ENCODE results near the gene TNF.
A peak's percentile ranks its signal among the peaks of the same experiment; 100 is the strongest.
"Not testable (repeated sequence)": the region's sequence is repeated elsewhere in the genome, so short reads cannot be mapped to it uniquely, and the experiment has no call there.

TNF gene

GRCh38 chr6:31586599-31587281, 11.4 kb downstream of the TNF start:
- DNase-seq: peak in 14 of 56 donors; percentile 3 to 45 (median 26)

- no peak for DNase-seq
These were observed 12.7 kb downstream of the TNF start for GRCh38 chr6:31587791-31588777.

GRCh38 chr6:31588871-31589650, 13.7 kb downstream of the TNF start:
- no peak for DNase-seq

GRCh38 chr6:31590691-31591090, 15.3 kb downstream of the TNF start:
- not testable (repeated sequence) for DNase-seq

- no peak for DNase-seq
These were observed 17.0 kb downstream of the TNF start for GRCh38 chr6:31592396-31592771.

- no peak for DNase-seq
These were observed 21.6 kb downstream of the TNF start for GRCh38 chr6:31597006-31597405.

- no peak for DNase-seq
These were observed 32.0 kb downstream of the TNF start for GRCh38 chr6:31607317-31607716.

GRCh38 chr6:31609519-31610406, 34.4 kb downstream of the TNF start:
- DNase-seq: no peak

GRCh38 chr6:31610968-31611367, 35.6 kb downstream of the TNF start:
- DNase-seq: no peak

- DNase-seq: peak in 2 of 56 donors; percentile 7 to 17
These were observed 38.8 kb downstream of the TNF start for GRCh38 chr6:31614075-31614619.

- peak in 3 of 56 donors; percentile 9 to 19 (median 19) for DNase-seq
These were observed 39.6 kb downstream of the TNF start, which contains the start of gene AIF1 for GRCh38 chr6:31614684-31615578. TSS of gene AIF1 (plus strand) at chr6:31615234. CDS start at chr6:31615330, 96 bp downstream.

GRCh38 chr6:31615748-31616147, 40.4 kb downstream of the TNF start:
- DNase-seq: peak in 1 of 56 donors; percentile 9

GRCh38 chr6:31617010-31617409, 41.6 kb downstream of the TNF start:
- DNase-seq: no peak

GRCh38 chr6:31619805-31620585, 44.6 kb downstream of the TNF start:
- DNase-seq: peak; percentile 79 to 100 (median 97)

- DNase-seq: peak in 44 of 56 donors; percentile 31 to 100 (median 78)
These were observed 45.4 kb downstream of the TNF start, which contains the start of gene PRRC2A for GRCh38 chr6:31620586-31621319. TSS of gene PRRC2A (plus strand) at chr6:31620715. CDS start at chr6:31622790, 2,075 bp downstream.

GRCh38 chr6:31621320-31621939, 46.1 kb downstream of the TNF start:
- DNase-seq: no peak

GRCh38 chr6:31621991-31622390, 46.6 kb downstream of the TNF start:
- no peak for DNase-seq

Measured in amygdala (tissue), 56 donors.